Spleen (tissue), 7 donors: ENCODE measurements around the gene CHST15.

ENCODE experiments used
- CTCF ChIP-seq, 11 experiments: fragments of 200-600 bp in 7 of 11; fragments of 450-650 bp in 4 of 11; sonication (generic) in 4 of 11; IDR thresholded peaks in 8 of 11; conservative IDR thresholded peaks in 3 of 11; 1 replicate in 7 of 11; 2 replicates in 4 of 11; pipeline versions ENCODE4 v1.4.0 to v1.8.0; 2016 to 2021; ENCODE audit warnings: antibody characterized with exemption in 11 of 11, inconsistent platforms in 4 of 11, mild to moderate bottlenecking in 1 of 11
- POLR2A ChIP-seq, 3 donors: fragments of 450-650 bp; IDR thresholded peaks; one replicate each; pipeline ENCODE4 v1.5.1; 2017; ENCODE audit warnings: antibody characterized with exemption in 3 of 3, mild to moderate bottlenecking in 1 of 3
- donor health status: DM: no; HTN: no; CAD: no; lungs with moderate emphysema.
- donor health status: DM: no; HTN: no; CAD: no.
- donor health status: DM: no; HTN: no; CAD: no.

GRCh38 chr10:124040451-124041188 lies 52.8 kb downstream of the CHST15 start:
- no peak for TF ChIP-seq POLR2A (IDR thresholded peaks at IDR 0.05)
- no peak for TF ChIP-seq CTCF (IDR thresholded peaks at IDR 0.05 in 8 of 11, conservative IDR thresholded peaks at IDR 0.05 in 3 of 11)
